Activated gamma-delta T cell (primary cell): ENCODE data around the gene PARP3.

Source experiments
- DNase-seq: peaks from one replicate; lab custom pipeline; 2025; lab: John Stamatoyannopoulos, UW

Gene PARP3

GRCh38 chr3:51966922-51967383, 24.8 kb downstream of the PARP3 start:
- no peak for DNase-seq

DNA sequence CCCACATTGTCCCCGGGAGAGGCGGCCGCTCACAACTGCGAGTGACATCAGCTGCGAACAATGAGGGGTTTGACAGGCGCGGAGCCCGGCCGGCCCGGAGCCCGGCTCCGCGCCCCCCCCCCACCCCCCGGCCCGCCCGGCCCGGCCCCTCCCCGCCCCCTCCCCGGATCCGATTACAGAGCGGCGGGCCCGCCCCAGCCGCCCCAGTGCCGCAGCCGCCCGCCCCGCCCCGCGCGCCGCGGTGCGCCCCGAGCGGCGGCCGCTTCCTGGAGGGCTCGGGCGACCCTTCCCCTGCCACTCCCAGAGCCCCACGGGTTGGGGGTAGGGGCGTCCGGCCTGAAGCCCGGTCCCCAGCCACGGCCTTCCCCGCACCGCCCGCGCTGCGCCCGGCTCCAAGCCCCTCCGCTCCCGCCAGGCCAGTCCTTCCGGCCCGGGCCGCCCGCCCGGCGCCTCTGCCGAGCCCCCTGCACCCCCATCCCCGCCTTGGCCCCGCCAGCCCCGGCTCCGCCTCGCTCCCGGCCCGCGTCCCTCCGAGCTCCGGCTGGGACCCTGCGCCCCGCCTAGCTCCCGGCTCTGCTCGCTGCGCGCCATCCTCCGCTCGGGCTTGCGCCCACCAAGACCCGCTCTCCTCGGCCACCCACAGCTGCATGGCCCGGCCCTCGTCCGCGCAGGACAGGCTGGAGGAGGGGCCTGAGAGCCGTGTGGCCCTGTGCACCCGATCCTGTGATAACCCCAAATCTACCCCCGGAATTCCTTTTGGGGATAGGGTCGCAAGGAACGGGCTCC, 25.4 kb downstream of the PARP3 start, which contains the start of gene PCBP4:
TSS of gene PCBP4 (minus strand) at position 71 of the 786 bp plus-strand sequence. CDS start 6,214 bp downstream, outside the sequence.
- peak; percentile 47 for DNase-seq

- no peak for DNase-seq
These were observed 26.1 kb downstream of the PARP3 start for GRCh38 chr3:51968170-51968775.

GRCh38 chr3:51968883-51969678, 26.9 kb downstream of the PARP3 start:
- DNase-seq: no peak

- no peak for DNase-seq
These were observed 27.7 kb downstream of the PARP3 start for GRCh38 chr3:51969841-51970240.

DNA sequence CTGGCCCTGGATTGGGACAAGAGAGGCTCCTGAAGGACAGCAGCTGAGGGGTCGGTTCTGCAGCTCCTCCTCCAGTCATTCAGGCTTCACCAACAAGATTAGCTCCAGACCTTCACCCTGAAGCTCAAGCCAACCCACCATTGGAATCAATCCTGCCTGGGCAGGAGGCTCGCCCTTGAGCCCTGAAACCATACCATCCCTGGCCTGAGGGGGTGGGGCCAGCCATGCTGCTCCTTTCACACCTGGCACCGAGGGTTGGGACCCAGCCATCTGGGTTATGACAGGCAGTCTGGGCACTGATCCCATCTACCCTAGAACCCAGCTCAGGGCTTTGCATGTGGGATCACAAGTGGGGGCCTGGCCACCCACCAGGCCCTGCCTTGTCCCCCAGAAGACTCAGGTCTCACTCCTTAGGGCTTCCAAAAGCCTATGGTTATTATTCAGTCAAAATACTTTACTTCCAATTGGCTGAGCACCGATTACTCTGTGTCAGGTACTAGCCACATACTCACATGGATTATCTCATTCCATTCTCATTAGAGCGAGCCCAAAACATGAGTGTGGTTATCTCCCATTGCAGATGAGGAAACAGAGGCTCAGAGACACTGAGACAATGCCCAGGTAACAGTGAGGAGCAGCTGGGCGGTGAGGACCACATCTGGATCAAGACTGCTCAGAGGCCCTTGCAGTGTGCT, 28.6 kb downstream of the PARP3 start:
- no peak for DNase-seq

DNA sequence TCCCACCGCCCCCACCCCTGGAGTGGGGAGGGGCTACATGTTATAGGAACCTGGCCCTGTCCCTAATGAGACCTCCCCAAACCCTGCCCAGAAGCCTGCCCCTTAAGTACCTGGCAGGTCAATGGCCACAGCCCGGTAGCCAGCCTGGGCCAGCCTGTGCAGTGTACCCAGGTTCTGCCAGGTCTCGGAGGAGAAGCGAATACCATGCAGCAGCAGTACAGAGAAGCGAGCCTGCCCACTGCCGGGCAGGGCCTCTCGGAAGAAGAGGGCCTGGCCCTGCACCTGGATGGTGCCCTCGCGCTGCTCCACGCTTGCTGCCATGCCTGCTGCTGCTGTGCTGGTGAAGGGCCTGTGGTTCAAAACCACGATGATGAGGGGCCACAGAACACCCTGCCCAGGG, 29.2 kb downstream of the PARP3 start:
- no peak for DNase-seq

GRCh38 chr3:51974277-51974962, 32.3 kb downstream of the PARP3 start:
- no peak for DNase-seq

GRCh38 chr3:51974963-51975851, 33.0 kb downstream of the PARP3 start, which contains the start of gene ABHD14A:
Gene ABHD14A (plus strand): TSS chr3:51975064. CDS start chr3:51975136, 72 bp downstream.
- DNase-seq: peak; percentile 73

- peak; percentile 16 for DNase-seq
These were observed 33.8 kb downstream of the PARP3 start for GRCh38 chr3:51975852-51976549.

DNA sequence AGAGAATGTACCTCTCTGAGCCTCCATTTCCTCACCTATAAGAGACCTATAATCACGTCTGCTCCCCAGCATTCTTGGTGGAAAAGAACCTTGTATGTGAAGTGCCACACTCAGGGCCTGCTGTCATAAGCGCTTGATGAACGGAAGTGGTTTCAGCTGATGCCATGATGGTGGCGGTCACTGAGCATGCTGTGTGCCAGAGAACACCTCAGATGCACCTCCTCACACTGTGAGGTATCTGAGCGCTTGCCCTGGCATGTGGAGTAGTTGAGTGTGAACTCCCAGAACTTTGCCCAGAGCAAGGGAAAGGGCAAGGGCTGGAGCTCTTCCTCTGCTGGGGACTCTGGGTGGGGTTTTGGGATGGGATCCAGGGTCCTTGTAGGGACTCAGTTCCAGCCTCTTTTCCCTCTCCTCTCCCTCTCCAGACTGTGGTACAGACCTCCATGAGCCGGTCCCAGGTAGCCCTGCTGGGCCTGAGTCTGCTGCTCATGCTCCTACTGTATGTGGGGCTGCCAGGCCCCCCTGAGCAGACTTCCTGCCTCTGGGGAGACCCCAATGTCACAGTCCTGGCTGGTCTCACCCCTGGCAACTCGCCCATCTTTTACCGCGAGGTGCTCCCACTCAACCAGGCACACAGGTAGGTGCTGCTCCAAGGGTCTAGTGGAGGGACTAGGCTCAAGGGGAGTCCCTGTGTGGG, 35.4 kb downstream of the PARP3 start:
- DNase-seq: no peak

- no peak for DNase-seq
These were observed 36.0 kb downstream of the PARP3 start for GRCh38 chr3:51978143-51978502.

GRCh38 chr3:51980253-51980652, 38.1 kb downstream of the PARP3 start:
- no peak for DNase-seq

DNA sequence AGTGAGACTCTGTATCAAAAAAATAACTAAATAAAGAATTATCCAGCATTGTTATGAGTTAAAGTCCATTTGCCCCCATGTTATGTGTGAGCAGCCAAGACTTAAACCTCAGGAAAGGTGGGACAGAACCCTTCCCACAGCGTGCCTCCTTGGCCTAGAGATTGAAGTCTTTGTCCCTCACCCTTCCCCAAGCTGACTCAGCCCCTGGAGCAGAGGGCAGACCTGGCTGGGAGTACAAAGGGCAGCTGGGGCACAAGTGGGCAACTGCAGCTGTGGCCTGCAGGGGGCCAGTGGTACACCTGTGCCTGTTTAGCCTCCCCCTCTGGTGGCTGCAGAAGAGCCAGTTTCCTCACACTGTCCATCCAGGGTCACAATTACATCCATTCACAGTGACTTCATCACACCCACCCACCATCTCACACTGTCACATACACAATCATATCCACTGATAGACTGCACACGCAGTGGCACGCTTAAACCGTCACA, 40.2 kb downstream of the PARP3 start:
- no peak for DNase-seq

- DNase-seq: peak; percentile 68
These were observed 40.8 kb downstream of the PARP3 start, which contains the start of gene ACY1 for GRCh38 chr3:51982838-51983577. Gene ACY1 (plus strand): TSS chr3:51983535. CDS start chr3:51984065, 530 bp downstream.

GRCh38 chr3:51983578-51984268, 41.6 kb downstream of the PARP3 start:
- DNase-seq: no peak

DNA sequence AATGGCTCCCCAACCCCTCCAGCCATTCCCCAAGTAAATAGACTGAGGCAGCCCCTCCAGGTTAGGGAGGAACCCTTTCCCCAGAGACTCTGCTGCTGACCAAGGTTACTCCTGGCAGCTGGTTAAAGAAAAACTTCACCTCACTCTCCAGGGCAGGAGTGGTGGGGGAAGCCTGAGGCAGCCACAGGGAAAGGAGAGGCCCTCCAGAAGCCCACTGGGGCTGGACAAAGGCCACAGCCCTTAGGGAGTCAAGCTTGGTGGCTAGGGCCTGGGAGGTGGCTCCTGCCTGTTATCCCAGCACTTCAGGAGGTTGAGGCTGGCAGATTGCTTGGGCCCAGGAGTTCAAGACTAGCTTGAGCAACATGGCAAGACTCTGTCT, 42.1 kb downstream of the PARP3 start:
- no peak for DNase-seq
